H1 (cell line): ENCODE data around the gene NXN. TPM values are rescaled to one million over a fixed set of nuclear protein-coding genes. Genes with fewer than 3 reads are reported as not detected.

Source experiments
- CTCF ChIA-PET: fragments of 300-600 bp; sonication (Branson Sonifier 250); formaldehyde crosslinking; loops from one replicate; lab custom pipeline; 2021; ENCODE audit not compliant: partially characterized antibody; lab: Charles Lee
- POLR2A ChIA-PET: fragments of 300-600 bp; sonication (Branson Sonifier 250); formaldehyde crosslinking; loops from one replicate; lab custom pipeline; 2021; ENCODE audit warnings: inconsistent platforms; ENCODE audit not compliant: partially characterized antibody; lab: Charles Lee
- DNase-seq, 2 experiments: peaks; one replicate each; pipeline versions ENCODE4 v3.0.0 to v3.0.0-alpha.2; 2010 to 2022; ENCODE audit warnings: low spot score in 2 of 2, low read depth in 1 of 2, mixed read lengths in 1 of 2
- FAIRE-seq: peaks from 2 replicates; lab custom pipeline; 2011; peaks lifted over from hg19 to GRCh38; lab: Jason Lieb, UNC
- H2AFZ ChIP-seq: 2 replicates; pipeline ENCODE4 v1.8.1; 2012; ENCODE audit warnings: low read length, inconsistent platforms
- H2AK5ac ChIP-seq: 2 replicates; pipeline ENCODE4 v1.6.1; 2013; ENCODE audit warnings: low read depth, low read length
- H2BK120ac ChIP-seq: replicated peaks from 2 replicates; pipeline ENCODE3; 2013; ENCODE audit warnings: low read depth, low read length, inconsistent platforms
- H2BK12ac ChIP-seq: 2 replicates; pipeline ENCODE4 v1.6.1; 2013; ENCODE audit warnings: low read depth, low read length
- H2BK15ac ChIP-seq: 2 replicates; pipeline ENCODE4 v1.6.1; 2013; ENCODE audit warnings: low read length
- H2BK20ac ChIP-seq: 2 replicates; pipeline ENCODE4 v1.6.1; 2013; ENCODE audit warnings: low read length
- H2BK5ac ChIP-seq: 2 replicates; pipeline ENCODE4 v1.6.1; 2013; ENCODE audit warnings: low read depth, low read length
- H3K14ac ChIP-seq: 2 replicates; pipeline ENCODE4 v1.6.1; 2013; ENCODE audit warnings: inconsistent platforms; ENCODE audit not compliant: insufficient read length
- H3K18ac ChIP-seq: 2 replicates; pipeline ENCODE4 v1.6.1; 2013; ENCODE audit warnings: low read length; ENCODE audit errors: extremely low read depth
- H3K23ac ChIP-seq: 2 replicates; pipeline ENCODE4 v1.6.1; 2013; ENCODE audit warnings: inconsistent platforms; ENCODE audit not compliant: insufficient read length
- H3K23me2 ChIP-seq: 2 replicates; pipeline ENCODE4 v1.6.1; 2013; ENCODE audit warnings: low read depth, low read length
- H3K27ac ChIP-seq: 2 replicates; pipeline ENCODE4 v1.6.1; 2011; ENCODE audit warnings: low read depth, low read length, inconsistent platforms
- H3K27me3 ChIP-seq, 4 experiments: replicated peaks in 1 of 4; 1 replicate in 1 of 4; 2 replicates in 3 of 4; pipeline versions ENCODE4 v1.6.1 to v1.8.1; 2011 to 2013; ENCODE audit warnings: low read length in 3 of 4, mild to moderate bottlenecking in 3 of 4, inconsistent platforms in 2 of 4, mixed read lengths in 2 of 4, moderate library complexity in 1 of 4; ENCODE audit not compliant: control insufficient read depth in 3 of 4, insufficient read depth in 3 of 4; ENCODE audit errors: extremely low read depth in 1 of 4
- H3K36me3 ChIP-seq, 4 experiments: 2 replicates each; pipeline versions ENCODE4 v1.6.1 to v1.8.1; 2011 to 2013; ENCODE audit warnings: mild to moderate bottlenecking in 4 of 4, low read length in 3 of 4, moderate library complexity in 2 of 4, control low read depth in 1 of 4, inconsistent platforms in 1 of 4; ENCODE audit not compliant: insufficient read depth in 4 of 4, control insufficient read depth in 2 of 4
- H3K4ac ChIP-seq: replicated peaks from 2 replicates; pipeline ENCODE3; 2013; ENCODE audit warnings: low read length, low read depth, mixed read lengths, inconsistent platforms; ENCODE audit not compliant: insufficient read length
- H3K4me1 ChIP-seq, 4 experiments: replicated peaks in 1 of 4; 1 replicate in 1 of 4; 2 replicates in 3 of 4; pipeline versions ENCODE4 v1.6.1 to v1.8.1; 2011 to 2013; ENCODE audit warnings: low read length in 3 of 4, inconsistent platforms in 2 of 4, mixed read lengths in 1 of 4; ENCODE audit not compliant: insufficient read depth in 4 of 4, control insufficient read depth in 3 of 4
- H3K4me2 ChIP-seq, 2 experiments: 2 replicates each; pipeline versions ENCODE4 v1.6.1 to v1.8.1; 2011 to 2013; ENCODE audit warnings: low read depth in 2 of 2, low read length in 2 of 2, control low read depth in 1 of 2, inconsistent platforms in 1 of 2, mild to moderate bottlenecking in 1 of 2; ENCODE audit not compliant: insufficient read depth in 1 of 2
- H3K4me3 ChIP-seq, 4 experiments: fragments of 200-600, 300-600 bp in 1 of 4; sonication (generic), shearing (Covaris generic), sonication (Bioruptor Twin) in 1 of 4; 2 replicates each; pipeline versions ENCODE4 v1.5.1 to v1.8.1; 2011 to 2016; ENCODE audit warnings: low read length in 4 of 4, low read depth in 3 of 4, control low read depth in 2 of 4, inconsistent platforms in 2 of 4, mild to moderate bottlenecking in 2 of 4, mixed read lengths in 1 of 4, moderate library complexity in 1 of 4; ENCODE audit not compliant: insufficient read depth in 2 of 4; ENCODE audit errors: extremely low read depth in 1 of 4
- H3K56ac ChIP-seq: replicated peaks from 2 replicates; pipeline ENCODE3; 2013; ENCODE audit warnings: low read depth, mild to moderate bottlenecking, mixed read lengths, low read length, inconsistent platforms; ENCODE audit not compliant: insufficient read length
- H3K79me1 ChIP-seq: 2 replicates; pipeline ENCODE4 v1.6.1; 2013; ENCODE audit warnings: low read depth, low read length, control low read depth
- H3K79me2 ChIP-seq, 2 experiments: 2 replicates each; pipeline versions ENCODE4 v1.6.1 to v1.8.1; 2012 to 2013; ENCODE audit warnings: low read length in 2 of 2, mild to moderate bottlenecking in 2 of 2, inconsistent platforms in 1 of 2; ENCODE audit not compliant: insufficient read depth in 2 of 2, control insufficient read depth in 1 of 2
- H3K9ac ChIP-seq, 4 experiments: replicated peaks in 1 of 4; 1 replicate in 1 of 4; 2 replicates in 3 of 4; pipeline versions ENCODE4 v1.6.1 to v1.8.1; 2011 to 2013; ENCODE audit warnings: low read depth in 3 of 4, low read length in 3 of 4, control low read depth in 2 of 4, mild to moderate bottlenecking in 2 of 4, moderate library complexity in 2 of 4, inconsistent platforms in 1 of 4; ENCODE audit errors: extremely low read depth in 1 of 4
- H3K9me3 ChIP-seq, 2 experiments: 2 replicates each; pipeline versions ENCODE4 v1.6.1 to v1.8.1; 2012 to 2013; ENCODE audit warnings: mild to moderate bottlenecking in 2 of 2, moderate library complexity in 2 of 2, control low read depth in 1 of 2, inconsistent platforms in 1 of 2, low read depth in 1 of 2, low read length in 1 of 2, mixed read lengths in 1 of 2; ENCODE audit not compliant: insufficient read depth in 2 of 2
- H4K20me1 ChIP-seq, 2 experiments: replicated peaks in 1 of 2; 2 replicates each; pipeline versions ENCODE3 to v1.8.1; 2011 to 2013; ENCODE audit warnings: inconsistent platforms in 2 of 2, low read length in 2 of 2, mild to moderate bottlenecking in 1 of 2; ENCODE audit not compliant: insufficient read depth in 2 of 2, control insufficient read depth in 1 of 2
- H4K5ac ChIP-seq: 2 replicates; pipeline ENCODE4 v1.6.1; 2013; ENCODE audit warnings: low read length, low read depth, mixed read lengths, inconsistent platforms; ENCODE audit not compliant: insufficient read length
- H4K8ac ChIP-seq: 2 replicates; pipeline ENCODE4 v1.8.0; 2013; ENCODE audit warnings: mild to moderate bottlenecking, moderate library complexity, low read length, inconsistent platforms; ENCODE audit not compliant: insufficient read depth; ENCODE audit errors: extremely low read depth
- H4K91ac ChIP-seq: replicated peaks from 2 replicates; pipeline ENCODE3; 2013; ENCODE audit warnings: low read length, mixed read lengths, inconsistent platforms; ENCODE audit not compliant: insufficient read length
- HDAC6 ChIP-seq: IDR thresholded peaks from one replicate; pipeline ENCODE4 v1.7.1; 2012; ENCODE audit warnings: low read depth, mild to moderate bottlenecking, inconsistent platforms, low read length, moderate library complexity
- JUND ChIP-seq: IDR thresholded peaks from 2 replicates; pipeline ENCODE4 v1.6.1; 2011; ENCODE audit warnings: mild to moderate bottlenecking, improper control_type of control experiment, low read length
- KDM1A ChIP-seq: fragments of 200-600, 300-600 bp; sonication (generic); IDR thresholded peaks from 2 replicates; pipeline ENCODE4 v1.7.1; 2016; ENCODE audit warnings: mild to moderate bottlenecking, low read length, borderline replicate concordance
- KDM4A ChIP-seq: IDR thresholded peaks from one replicate; pipeline ENCODE4 v1.7.1; 2012; ENCODE audit warnings: low read depth, mild to moderate bottlenecking, moderate library complexity, low read length, inconsistent platforms; ENCODE audit not compliant: severe bottlenecking
- SIX5 ChIP-seq: IDR thresholded peaks from 2 replicates; pipeline ENCODE4 v1.6.1; 2011; ENCODE audit warnings: mild to moderate bottlenecking, low read depth, low read length
- SUZ12 ChIP-seq: fragments of 200-600 bp; sonication (generic); IDR thresholded peaks from 2 replicates; pipeline ENCODE4 v1.6.1; 2012; ENCODE audit warnings: mild to moderate bottlenecking, inconsistent platforms, low read length, moderate library complexity, mixed read lengths
- TBP ChIP-seq: IDR thresholded peaks from 2 replicates; pipeline ENCODE4 v1.6.1; 2011; ENCODE audit warnings: low read depth, low read length, improper control_type of control experiment
- YY1 ChIP-seq: IDR thresholded peaks from 2 replicates; pipeline ENCODE4 v1.6.1; 2011; ENCODE audit warnings: low read depth, mild to moderate bottlenecking, low read length
- WGBS, 2 experiments: shearing (Covaris generic) in 1 of 2; methylation state at CpG; one replicate each; pipeline versions ENCODE4 v1.1.6 to v1.1.7; 2013 to 2015; ENCODE audit warnings: low lambda C conversion rate in 2 of 2, mixed read lengths in 2 of 2, inconsistent platforms in 1 of 2, low coverage in 1 of 2, missing lambda C conversion rate in 1 of 2; ENCODE audit not compliant: insufficient replicate concordance in 2 of 2, insufficient coverage in 1 of 2, insufficient read length in 1 of 2; ENCODE audit errors: extremely low coverage in 1 of 2, missing lambda C conversion rate in 1 of 2; 5-methylcytosine and 5-hydroxymethylcytosine counted together
- polyA plus RNA-seq, 7 experiments: library from polyadenylated mRNA; depleted of rRNA in 3 of 7; stranded (reverse) in 5 of 7; unstranded in 2 of 7; fragments of >200 nt in 5 of 7; fragments of 200-250 nt in 2 of 7; gene quantifications; 1 replicate in 5 of 7; 2 replicates in 1 of 7; 4 replicates in 1 of 7; pipeline versions ENCODE4 v1.2.1 to v1.2.3, GENCODE V29; 2011 to 2013; ENCODE audit warnings: missing spikeins in 2 of 7, mixed read lengths in 2 of 7
- total RNA-seq: library from RNA; stranded (reverse); fragmentation: NEBNext Ultra II Directional; extraction: Animal tissue kit (Norgen Biotek cat#: 25700); gene quantifications from 2 replicates; pipeline ENCODE4 v1.2.1, GENCODE V29; 2021
- TF ChIP-seq, protein P1 (sequence below): IDR thresholded peaks from 2 replicates; pipeline ENCODE4 v1.6.1; 2011; ENCODE audit warnings: low read depth, mild to moderate bottlenecking, low read length; ENCODE audit not compliant: insufficient read depth

NXN gene
- total and polyA plus RNA-seq, 2 of the 8 experiments (the other 6 are each of a cell fraction or from before 2014, with no cell fraction given): 94.1 to 107 TPM

DNA sequence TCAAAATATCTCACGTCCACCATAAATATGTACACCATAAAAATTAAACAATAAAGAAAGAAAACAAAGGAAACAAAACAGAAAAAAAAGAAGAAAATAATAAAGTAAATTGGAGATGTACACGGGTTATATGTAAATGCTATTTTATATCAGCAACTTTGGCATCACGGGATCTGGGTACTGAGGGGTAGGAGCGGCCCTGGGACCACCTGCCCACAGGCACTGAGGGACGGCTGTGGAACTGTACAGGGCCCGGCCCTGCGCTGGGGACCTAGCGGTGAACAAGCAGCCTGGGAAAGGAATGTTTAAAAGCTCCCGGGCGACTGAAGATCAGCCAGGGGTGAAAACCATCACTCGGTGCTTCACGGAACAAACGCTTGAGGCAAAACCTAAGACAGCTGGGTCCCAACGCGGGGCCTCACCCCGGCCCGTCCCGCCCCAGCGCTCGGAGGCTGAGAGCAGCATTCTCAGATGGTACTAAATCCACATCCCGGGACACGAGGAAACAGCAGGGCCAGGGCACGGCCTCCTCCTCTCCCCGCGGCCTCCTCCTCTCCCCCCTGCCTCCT lies 31.2 kb downstream of the NXN start:
- CTCF ChIA-PET: no interaction called here
- Histone ChIP-seq H3K79me2 (peaks cover 0 to 41% of the 10 kb centered on the region in 2 experiments; a peak in 3 of 4 replicates), H3K56ac (no peak overlapping the region), H3K4me1 (peaks cover 10 to 20% (median 16%) of the 10 kb centered on the region in 4 experiments)
- DNase-seq: no peak
- TF ChIP-seq YY1 (no peak), SIX5 (no peak), SUZ12 (no peak), KDM4A (no peak), KDM1A (no peak), HDAC6 (no peak), TBP (peak; percentile 58; the same call in 1 of the 2 replicates), JUND (no peak)
- TF ChIP-seq, protein P1, sequence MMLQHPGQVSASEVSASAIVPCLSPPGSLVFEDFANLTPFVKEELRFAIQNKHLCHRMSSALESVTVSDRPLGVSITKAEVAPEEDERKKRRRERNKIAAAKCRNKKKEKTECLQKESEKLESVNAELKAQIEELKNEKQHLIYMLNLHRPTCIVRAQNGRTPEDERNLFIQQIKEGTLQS: no peak
- TF ChIP-seq, all 59 proteins: peak for 1
- Histone ChIP-seq H4K5ac (no peak overlapping the region), H3K4me2 (no peak overlapping the region), H4K91ac (no peak overlapping the region), H3K9me3 (no peaks in the 10 kb centered on the region; a peak in 1 of 4 replicates), H3K14ac (no peak overlapping the region), H3K79me1 (peaks cover 5% of the 10 kb centered on the region), H3K4ac (no peak overlapping the region), H2BK5ac (no peak overlapping the region), H2AK5ac (no peak overlapping the region), H3K18ac (peak overlapping the region; percentile 48; the same call in 1 of the 2 replicates), H3K23me2 (no peaks in the 10 kb centered on the region; the same call in 1 of the 2 replicates), H4K20me1 (peaks cover 0 to 6% of the 10 kb centered on the region in 2 experiments), H3K27ac (no peak overlapping the region), H2BK20ac (no peak overlapping the region), H3K4me3 (no peak overlapping the region), H2BK120ac (no peak overlapping the region), H3K9ac (no peak overlapping the region), H2BK15ac (no peak overlapping the region), H4K8ac (peak overlapping the region; percentile 70; the same call in 1 of the 2 replicates), H2BK12ac (0 out of 2 replicates have a peak overlapping the region, but pooled peaks have one; percentile 17), H3K36me3 (no peaks in the 10 kb centered on the region), H3K27me3 (no peaks in the 10 kb centered on the region), H3K23ac (no peak overlapping the region), H2AFZ (no peak overlapping the region)
- 85% methylated on average over 10 of the region's 25 CpGs; no CpG with 5 or more reads in 1 of the 2 experiments for WGBS, 2 experiments
- POLR2A ChIA-PET: no interaction called here
- no peak for FAIRE-seq
